Neural cell (in vitro differentiated cells): ENCODE measurements around the gene LRGUK. TPM values are rescaled to one million over a fixed set of nuclear protein-coding genes. Genes with fewer than 3 reads are reported as not detected.

Experiments
- H2AFZ ChIP-seq: fragments of 200-600, 300-800 bp; sonication (generic), shearing (Covaris generic); 2 replicates; pipeline ENCODE4 v1.6.0; 2014; ENCODE audit warnings: low read depth, mild to moderate bottlenecking, antibody characterized with exemption, low read length, moderate library complexity
- H3F3A ChIP-seq: fragments of 200-600 bp; shearing (Covaris generic); 2 replicates; pipeline ENCODE4 v1.6.1; 2016; ENCODE audit warnings: mild to moderate bottlenecking, moderate library complexity, mixed read lengths, antibody characterized with exemption, low read length; ENCODE audit not compliant: insufficient read depth, poor library complexity, severe bottlenecking
- H3K27ac ChIP-seq: fragments of 200-600, 300-800 bp; sonication (generic), shearing (Covaris generic); 2 replicates; pipeline ENCODE4 v1.5.1; 2014; ENCODE audit warnings: mild to moderate bottlenecking, low read length, moderate library complexity
- H3K27me3 ChIP-seq: fragments of 300-800, 200-600 bp; sonication (generic), shearing (Covaris generic); 2 replicates; pipeline ENCODE4 v1.6.0; 2014; ENCODE audit warnings: mild to moderate bottlenecking, low read depth, low read length, moderate library complexity; ENCODE audit not compliant: insufficient read depth
- H3K36me3 ChIP-seq: fragments of 300-800, 200-600 bp; sonication (generic), shearing (Covaris generic); 2 replicates; pipeline ENCODE4 v1.5.1; 2014; ENCODE audit warnings: mild to moderate bottlenecking, antibody characterized with exemption, low read length, moderate library complexity; ENCODE audit not compliant: insufficient read depth
- H3K4me2 ChIP-seq: fragments of 300-800, 200-600 bp; sonication (generic), shearing (Covaris generic); 2 replicates; pipeline ENCODE4 v1.6.0; 2014; ENCODE audit warnings: mild to moderate bottlenecking, low read length
- H3K4me3 ChIP-seq: fragments of 300-800, 200-600 bp; sonication (generic), shearing (Covaris generic); 2 replicates; pipeline ENCODE4 v1.5.1; 2014; ENCODE audit warnings: mild to moderate bottlenecking, low read length, moderate library complexity
- H3K79me2 ChIP-seq: fragments of 200-600 bp; shearing (Covaris generic); replicated peaks from 2 replicates; pipeline ENCODE4 v1.6.0; 2014; ENCODE audit warnings: mild to moderate bottlenecking, low read length, moderate library complexity; ENCODE audit not compliant: insufficient read depth
- H3K9ac ChIP-seq: fragments of 300-800, 200-600 bp; sonication (generic), shearing (Covaris generic); 2 replicates; pipeline ENCODE4 v1.6.1; 2016; ENCODE audit warnings: mild to moderate bottlenecking, low read length, mixed read lengths
- H3K9me2 ChIP-seq: fragments of 200-600 bp; shearing (Covaris generic); 2 replicates; pipeline ENCODE4 v1.6.1; 2016; ENCODE audit warnings: mild to moderate bottlenecking, low read length, mixed read lengths; ENCODE audit not compliant: insufficient read depth
- H3K9me3 ChIP-seq: fragments of 200-600, 300-800 bp; sonication (generic), shearing (Covaris generic); 2 replicates; pipeline ENCODE4 v1.6.1; 2016; ENCODE audit warnings: mild to moderate bottlenecking, mixed run types, low read length, moderate library complexity, mixed read lengths
- H4K20me1 ChIP-seq: fragments of 200-600 bp; shearing (Covaris generic); 2 replicates; pipeline ENCODE4 v1.6.1; 2016; ENCODE audit warnings: mild to moderate bottlenecking, mixed run types; ENCODE audit not compliant: insufficient read depth
- CTCF ChIP-seq: fragments of 450-650 bp; IDR thresholded peaks from 2 replicates; pipeline ENCODE4 v1.5.1; 2014; ENCODE audit warnings: antibody characterized with exemption, mild to moderate bottlenecking, moderate library complexity; ENCODE audit not compliant: poor library complexity, severe bottlenecking
- EP300 ChIP-seq: fragments of 450-650 bp; conservative IDR thresholded peaks from 2 replicates; pipeline ENCODE4 v1.6.1; 2014; ENCODE audit warnings: antibody characterized with exemption, mild to moderate bottlenecking, moderate library complexity; ENCODE audit not compliant: poor library complexity, severe bottlenecking
- EZH2 ChIP-seq: fragments of 200-600, 300-800 bp; shearing (Covaris generic), sonication (generic); IDR thresholded peaks from 2 replicates; pipeline ENCODE4 v1.6.1; 2014; ENCODE audit warnings: antibody characterized with exemption, low read length, borderline replicate concordance, mild to moderate bottlenecking; ENCODE audit not compliant: insufficient read depth, poor library complexity, severe bottlenecking
- MXI1 ChIP-seq: fragments of 450-650 bp; conservative IDR thresholded peaks from 2 replicates; pipeline ENCODE4 v1.6.1; 2014; ENCODE audit warnings: antibody characterized with exemption, mild to moderate bottlenecking; ENCODE audit not compliant: poor library complexity, severe bottlenecking
- POLR2AphosphoS5 ChIP-seq: IDR thresholded peaks from 2 replicates; pipeline ENCODE4 v1.6.1; 2012
- RAD21 ChIP-seq: fragments of 450-650 bp; conservative IDR thresholded peaks from 2 replicates; pipeline ENCODE4 v1.6.1; 2014; ENCODE audit warnings: antibody characterized with exemption, mild to moderate bottlenecking, moderate library complexity
- REST ChIP-seq: IDR thresholded peaks from 2 replicates; pipeline ENCODE4 v1.6.1; 2012; ENCODE audit warnings: borderline replicate concordance
- SMC3 ChIP-seq: fragments of 450-650 bp; conservative IDR thresholded peaks from 2 replicates; pipeline ENCODE4 v1.6.1; 2014; ENCODE audit warnings: antibody characterized with exemption, mild to moderate bottlenecking, moderate library complexity; ENCODE audit not compliant: poor library complexity
- TAF1 ChIP-seq: IDR thresholded peaks from 2 replicates; pipeline ENCODE4 v1.6.1; 2012; ENCODE audit warnings: low read depth
- polyA plus RNA-seq: library from polyadenylated mRNA; depleted of rRNA; stranded (reverse); fragments of >200 nt; gene quantifications from 2 replicates; pipeline ENCODE4 v1.2.3, GENCODE V29; 2014

The LRGUK gene
- polyA plus RNA-seq, 1 donor from 2014 or later, result 4.9 TPM

- Histone ChIP-seq H3K27me3 (no peaks in the 10 kb centered on the region), H3K36me3 (no peaks in the 10 kb centered on the region), H2AFZ (no peak overlapping the region), H3F3A (no peaks in the 10 kb centered on the region), H3K9me2 (no peaks in the 10 kb centered on the region), H3K79me2 (no peaks in the 10 kb centered on the region), H4K20me1 (no peaks in the 10 kb centered on the region), H3K9ac (no peak overlapping the region), H3K4me2 (no peak overlapping the region), H3K4me3 (no peak overlapping the region), H3K9me3 (no peaks in the 10 kb centered on the region), H3K27ac (no peak overlapping the region)
- no peak for TF ChIP-seq TAF1
- no peak for TF ChIP-seq MXI1
- no peak for TF ChIP-seq SMC3
- TF ChIP-seq CTCF, result no peak
- TF ChIP-seq POLR2AphosphoS5, result no peak
- no peak for TF ChIP-seq RAD21
- no peak for TF ChIP-seq EZH2
- no peak for TF ChIP-seq REST
- no peak for TF ChIP-seq EP300
Observed at GRCh38 chr7:134200970-134201369, 73.8 kb downstream of the LRGUK start.

GRCh38 chr7:134201569-134202261 lies 74.6 kb downstream of the LRGUK start:
- TF ChIP-seq EZH2 (no peak), MXI1 (no peak), CTCF (no peak)
- Histone ChIP-seq H3K4me2 (no peak overlapping the region), H2AFZ (no peak overlapping the region), H3K4me3 (no peak overlapping the region), H3K79me2 (no peaks in the 10 kb centered on the region), H3K36me3 (no peaks in the 10 kb centered on the region), H3K9me3 (no peaks in the 10 kb centered on the region), H3F3A (no peaks in the 10 kb centered on the region), H3K9me2 (no peaks in the 10 kb centered on the region), H4K20me1 (no peaks in the 10 kb centered on the region), H3K27me3 (no peaks in the 10 kb centered on the region), H3K27ac (no peak overlapping the region), H3K9ac (no peak overlapping the region)
